ENCODE results near the gene LMOD3.

LMOD3 gene

DNA sequence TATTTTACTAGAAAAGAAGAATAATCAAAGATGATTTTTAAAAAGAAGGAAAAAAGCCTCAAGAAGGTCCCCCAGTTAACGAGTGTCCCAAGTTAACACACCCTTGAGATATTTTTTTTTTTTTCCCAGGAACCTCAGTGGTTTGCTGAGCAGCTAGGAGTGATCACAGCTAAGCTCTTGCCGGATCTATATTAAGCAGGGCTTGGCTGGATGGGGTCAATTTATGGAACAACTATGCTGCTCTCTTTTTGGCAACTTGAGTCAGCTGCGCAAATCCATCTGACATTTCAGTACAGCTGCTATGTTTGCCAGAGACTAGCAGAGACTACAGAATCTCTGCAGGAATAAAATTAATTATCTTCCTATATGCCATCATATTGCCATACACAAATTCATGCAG lies at the start of gene LMOD3:
LMOD3 (minus strand) TSS at position 193 of the 400 bp plus-strand sequence. CDS start 209 bp downstream, outside the sequence.
- no peak for TF ChIP-seq GATA2 (IDR thresholded peaks at IDR 0.05; ENCODE audit: low read depth, low read length)
- no peak for TF ChIP-seq GATA3 (IDR thresholded peaks at IDR 0.05; ENCODE audit: low read depth, low read length)

DNA sequence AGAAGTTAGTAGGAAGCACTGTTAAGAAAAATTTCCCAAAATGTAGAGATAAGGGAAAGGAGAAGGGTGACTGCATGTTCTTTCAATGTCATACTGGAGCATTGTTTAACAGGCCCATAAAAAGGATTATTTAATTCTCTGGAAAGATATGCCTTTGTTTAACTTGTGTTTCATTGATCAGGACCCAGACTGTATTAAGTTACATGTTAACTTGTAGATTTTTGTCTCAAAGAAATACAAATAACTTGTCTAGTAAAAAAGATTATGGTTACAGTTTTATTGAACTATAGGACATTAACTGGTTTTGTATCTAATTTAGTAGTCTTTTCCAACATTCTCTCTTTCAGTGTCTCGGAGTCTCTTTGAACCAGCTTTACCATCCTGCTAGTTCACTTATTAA lies 49.7 kb upstream of the LMOD3 start:
- TF ChIP-seq GATA3 (IDR thresholded peaks at IDR 0.05; ENCODE audit: low read depth, low read length) (no peak), GATA2 (IDR thresholded peaks at IDR 0.05; ENCODE audit: low read depth, low read length) (no peak)

DNA sequence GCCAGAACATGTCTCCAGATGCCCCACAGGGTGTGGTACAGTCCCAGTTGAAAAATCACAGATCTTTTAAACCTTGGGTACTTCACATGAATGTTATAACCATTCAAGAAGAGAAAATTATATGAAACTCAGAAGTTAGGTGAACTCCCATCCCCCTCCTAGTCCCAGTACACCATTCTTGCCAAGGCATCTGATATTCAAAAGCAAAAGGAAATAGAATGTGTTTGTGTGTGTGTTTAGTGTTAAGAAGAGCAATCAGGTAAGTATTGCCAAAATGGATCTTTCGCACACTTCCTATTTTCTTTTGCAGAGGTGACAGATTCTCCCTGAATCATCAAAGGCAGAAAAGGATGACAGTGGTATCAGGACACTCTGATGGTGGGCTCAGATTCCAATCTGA lies 44.1 kb upstream of the LMOD3 start:
- TF ChIP-seq GATA3 (IDR thresholded peaks at IDR 0.05; ENCODE audit: low read depth, low read length), result no peak
- no peak for TF ChIP-seq GATA2 (IDR thresholded peaks at IDR 0.05; ENCODE audit: low read depth, low read length)

DNA sequence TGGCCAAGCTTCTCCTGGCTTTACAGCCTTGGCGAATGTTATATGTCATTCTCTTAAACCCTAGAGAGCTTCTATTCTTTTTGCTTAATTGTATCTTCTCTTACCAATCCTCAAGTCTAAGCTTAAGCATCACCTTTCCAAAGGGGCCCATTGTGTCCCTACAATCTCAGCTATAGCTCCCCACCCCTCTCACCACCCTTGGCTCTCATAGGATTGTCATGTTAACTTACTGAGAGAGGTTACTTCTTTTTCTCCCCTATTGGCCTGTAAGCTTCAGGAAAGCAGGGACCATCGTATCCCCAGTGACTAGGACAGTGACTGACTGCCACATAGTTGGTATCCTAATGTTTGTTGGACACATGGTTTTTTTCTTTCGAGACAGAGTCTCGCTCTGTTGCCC lies 43.3 kb upstream of the LMOD3 start:
- TF ChIP-seq GATA2 (IDR thresholded peaks at IDR 0.05; ENCODE audit: low read depth, low read length), result no peak
- no peak for TF ChIP-seq GATA3 (IDR thresholded peaks at IDR 0.05; ENCODE audit: low read depth, low read length)

DNA sequence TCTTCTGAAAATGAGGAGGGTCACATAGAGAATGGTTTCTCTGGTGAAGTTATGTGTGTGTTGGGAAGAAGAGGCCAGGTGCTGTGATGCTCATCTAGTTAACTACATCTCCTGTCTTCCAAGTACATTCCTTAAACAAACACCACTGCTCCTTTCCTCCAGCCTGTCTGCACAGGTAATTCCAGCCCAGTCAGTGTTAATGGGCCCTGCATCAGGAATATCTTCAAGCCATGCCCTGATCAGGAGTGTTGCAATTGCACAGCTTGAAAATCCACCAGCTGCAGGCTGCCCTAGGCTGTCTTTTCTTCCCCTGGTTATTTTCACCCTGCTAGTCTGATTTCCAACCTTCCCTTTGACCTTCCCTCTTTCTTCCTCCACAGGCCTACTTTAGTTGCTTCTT lies 41.9 kb upstream of the LMOD3 start:
- TF ChIP-seq GATA2 (IDR thresholded peaks at IDR 0.05; ENCODE audit: low read depth, low read length), result no peak
- no peak for TF ChIP-seq GATA3 (IDR thresholded peaks at IDR 0.05; ENCODE audit: low read depth, low read length)

DNA sequence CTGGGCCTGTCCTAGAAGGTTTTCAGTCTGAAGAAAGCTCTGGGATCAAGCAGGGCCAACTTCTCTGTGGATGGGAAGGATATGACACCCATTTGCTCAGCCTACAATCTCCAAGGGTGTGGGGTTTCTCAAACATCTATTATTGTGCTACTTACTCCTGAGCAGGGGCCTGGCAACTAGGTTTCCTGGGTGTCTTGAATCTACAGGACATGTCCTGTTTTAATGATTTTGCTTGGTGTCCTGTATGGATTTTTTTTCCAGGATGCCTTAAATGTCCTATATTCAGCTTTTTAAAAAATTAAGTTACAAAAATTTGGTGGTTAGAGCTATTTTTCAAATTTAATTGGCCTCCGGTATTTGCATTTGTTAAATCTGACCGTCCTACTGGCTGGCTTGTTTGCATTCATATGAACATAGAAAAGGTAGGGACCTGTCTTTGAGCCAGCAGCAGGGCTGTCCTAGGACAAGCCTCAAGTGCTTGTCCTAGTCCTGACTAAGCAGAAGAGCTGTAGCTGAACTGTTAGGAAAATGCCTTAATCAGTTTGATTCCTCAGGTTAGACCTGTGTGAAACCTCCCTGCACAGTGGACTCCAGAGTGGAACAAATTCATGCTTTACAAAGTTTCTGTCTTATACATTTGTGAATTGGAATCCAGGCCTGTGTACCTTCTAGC lies 40.0 kb upstream of the LMOD3 start:
- TF ChIP-seq GATA2 (IDR thresholded peaks at IDR 0.05; ENCODE audit: low read depth, low read length) (no peak), GATA3 (IDR thresholded peaks at IDR 0.05; ENCODE audit: low read depth, low read length) (no peak)

DNA sequence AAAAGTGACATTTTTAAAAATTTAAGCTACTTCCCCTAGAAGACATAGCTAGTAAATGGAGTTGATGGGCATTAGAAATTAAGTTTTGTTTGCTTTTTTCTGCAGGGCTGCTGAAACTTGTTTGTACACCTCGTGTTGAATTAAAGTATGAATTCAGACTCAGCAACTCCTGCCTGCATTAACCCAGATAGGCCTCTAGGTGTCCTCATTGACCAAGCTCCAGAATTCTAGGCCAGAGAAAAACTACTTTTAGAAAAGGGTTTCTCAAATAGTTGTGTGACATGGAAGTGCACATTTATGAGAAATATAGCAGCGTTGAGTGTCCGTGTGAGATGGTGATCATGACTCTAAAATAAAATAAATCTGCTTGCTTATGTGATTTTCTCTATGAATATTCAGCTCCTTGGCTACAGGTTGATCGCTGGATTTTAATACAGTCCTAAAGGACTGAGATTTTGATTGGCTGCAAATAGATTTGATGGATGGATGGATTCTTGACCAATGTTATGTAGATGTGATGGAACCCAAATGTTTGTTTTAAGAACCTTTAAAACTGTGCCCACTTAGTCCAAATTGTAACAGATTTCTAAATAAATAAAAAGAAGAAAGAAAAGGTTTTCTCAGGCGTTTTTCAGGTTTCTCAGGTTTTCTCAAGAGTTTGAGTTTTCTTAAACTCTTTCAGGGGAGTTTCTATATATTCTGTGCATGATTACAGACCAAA lies 39.4 kb upstream of the LMOD3 start:
- TF ChIP-seq GATA2 (IDR thresholded peaks at IDR 0.05; ENCODE audit: low read depth, low read length) (no peak), GATA3 (IDR thresholded peaks at IDR 0.05; ENCODE audit: low read depth, low read length) (no peak)

DNA sequence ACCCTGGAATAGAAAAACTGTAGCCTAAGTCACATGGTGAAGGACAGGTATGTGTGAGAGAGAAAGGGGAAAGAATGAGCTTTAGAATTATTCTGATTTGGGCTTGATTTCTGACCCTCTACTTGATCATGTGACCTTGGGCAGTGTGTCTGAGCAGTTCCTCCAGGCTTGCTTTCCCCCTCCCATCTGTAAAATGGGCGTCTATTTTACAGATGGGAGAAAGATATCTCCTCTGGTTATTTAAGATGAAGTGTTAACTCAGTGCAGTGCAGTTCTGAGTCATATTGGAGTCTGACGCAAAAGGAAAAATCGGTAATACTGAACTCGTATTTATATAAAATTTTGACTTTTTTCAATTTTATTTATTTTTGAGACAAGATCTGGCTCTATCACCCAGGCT lies 38.1 kb upstream of the LMOD3 start:
- no peak for TF ChIP-seq GATA3 (IDR thresholded peaks at IDR 0.05; ENCODE audit: low read depth, low read length)
- no peak for TF ChIP-seq GATA2 (IDR thresholded peaks at IDR 0.05; ENCODE audit: low read depth, low read length)

DNA sequence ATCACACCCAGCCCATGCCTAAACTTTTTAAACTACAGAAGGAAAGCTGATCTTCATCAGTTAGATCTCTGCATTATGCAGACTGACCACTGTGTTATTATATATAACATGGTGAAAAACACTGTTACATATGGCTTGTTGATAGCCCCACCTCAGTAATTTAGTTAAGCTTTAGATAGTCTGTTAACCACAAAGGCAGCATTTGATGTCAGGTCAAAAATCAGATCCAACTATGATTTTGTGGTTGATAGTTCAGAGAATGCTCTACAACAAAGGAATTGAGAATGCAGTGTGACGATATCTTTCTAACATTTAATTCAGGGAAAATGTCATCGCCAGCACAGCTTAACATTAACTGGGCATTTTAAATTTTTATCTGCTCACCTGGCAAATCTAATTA lies 37.7 kb upstream of the LMOD3 start:
- TF ChIP-seq GATA2 (IDR thresholded peaks at IDR 0.05; ENCODE audit: low read depth, low read length) (no peak), GATA3 (IDR thresholded peaks at IDR 0.05; ENCODE audit: low read depth, low read length) (no peak)

DNA sequence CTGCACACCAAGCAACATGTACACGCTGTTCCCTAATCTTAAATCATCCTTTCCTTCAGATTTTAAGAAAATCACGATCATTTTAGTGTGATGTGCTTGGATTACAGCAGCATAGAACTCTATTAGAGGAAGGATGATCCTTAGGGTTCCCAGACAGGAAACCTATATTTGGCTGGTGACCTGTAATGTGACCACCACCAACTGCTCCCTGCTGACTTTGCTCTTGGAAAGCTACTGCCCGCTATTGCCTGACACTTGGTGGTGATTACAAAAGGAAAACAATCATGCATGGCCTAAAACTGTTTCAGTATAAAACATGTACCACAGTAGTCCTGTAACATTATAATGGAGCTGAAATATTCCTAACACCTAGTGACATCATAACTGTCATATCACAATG lies 27.2 kb upstream of the LMOD3 start:
- no peak for TF ChIP-seq GATA3 (IDR thresholded peaks at IDR 0.05; ENCODE audit: low read depth, low read length)
- TF ChIP-seq GATA2 (IDR thresholded peaks at IDR 0.05; ENCODE audit: low read depth, low read length), result no peak

DNA sequence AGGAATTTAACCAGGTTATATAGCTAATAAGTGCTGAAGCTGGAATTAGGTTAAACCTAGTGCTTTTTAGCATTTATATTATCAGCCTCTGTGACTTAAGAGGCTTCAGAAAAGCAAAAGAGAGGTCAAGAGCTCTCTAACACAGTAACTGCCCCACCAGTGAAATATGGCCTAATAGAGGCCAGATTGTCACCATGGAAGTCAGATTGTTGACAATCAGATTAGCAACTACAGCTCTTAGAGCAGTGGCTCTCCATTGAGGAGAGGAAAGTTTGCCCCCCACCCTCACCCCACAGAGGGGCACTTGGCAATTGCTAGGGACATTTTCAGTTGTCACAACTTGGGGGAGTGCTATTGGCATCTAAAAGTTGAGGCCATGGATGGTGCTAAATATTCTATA lies 23.3 kb upstream of the LMOD3 start:
- no peak for TF ChIP-seq GATA2 (IDR thresholded peaks at IDR 0.05; ENCODE audit: low read depth, low read length)
- no peak for TF ChIP-seq GATA3 (IDR thresholded peaks at IDR 0.05; ENCODE audit: low read depth, low read length)

DNA sequence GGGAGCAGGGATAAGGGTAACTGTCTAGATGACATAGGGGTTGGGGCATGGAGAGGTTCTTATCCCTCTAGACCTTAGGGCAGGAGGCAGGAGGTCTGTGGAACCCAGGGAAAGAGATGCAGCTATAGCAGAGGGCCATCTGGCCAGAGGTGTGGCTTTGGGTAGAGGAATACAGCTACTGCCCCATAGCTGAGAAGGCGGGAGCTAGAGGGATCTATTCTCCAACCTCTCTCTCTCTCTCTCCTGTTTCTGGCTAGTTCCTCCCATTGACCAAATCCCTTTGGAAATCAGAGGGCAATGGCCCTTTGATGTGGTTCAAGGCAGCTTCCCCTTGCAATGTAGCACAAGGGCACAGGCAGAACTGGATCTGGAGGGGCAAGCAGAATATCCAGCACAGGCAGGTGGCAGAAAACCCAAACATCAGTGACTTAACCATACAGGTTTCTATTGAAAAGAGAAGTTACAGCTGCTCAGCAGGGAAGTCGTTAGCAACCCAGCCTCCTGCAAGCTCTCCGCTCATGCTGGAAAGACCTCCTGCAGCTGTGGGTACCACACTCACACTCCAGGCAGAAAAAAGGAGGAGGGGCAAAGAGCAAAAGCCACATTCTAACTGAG lies 22.3 kb upstream of the LMOD3 start:
- no peak for TF ChIP-seq GATA2 (IDR thresholded peaks at IDR 0.05; ENCODE audit: low read depth, low read length)
- no peak for TF ChIP-seq GATA3 (IDR thresholded peaks at IDR 0.05; ENCODE audit: low read depth, low read length)

DNA sequence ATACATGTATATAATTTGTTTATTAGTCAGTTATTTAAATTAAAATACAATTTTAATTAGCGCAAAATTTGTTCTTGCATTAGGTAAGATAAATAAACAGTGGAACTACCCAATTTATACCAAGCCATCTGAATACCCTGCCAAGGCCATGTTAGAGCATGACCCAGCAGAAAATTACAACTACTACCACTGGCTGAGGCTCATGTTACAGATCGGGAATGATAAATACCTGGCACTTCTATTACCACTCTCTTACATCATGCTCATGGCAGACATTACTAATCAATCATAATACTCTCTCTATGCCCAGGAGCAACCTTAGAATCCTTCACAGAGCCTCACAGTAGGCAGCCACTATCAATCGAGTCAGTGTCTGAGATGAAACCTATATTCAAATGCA lies 21.2 kb upstream of the LMOD3 start:
- TF ChIP-seq GATA3 (IDR thresholded peaks at IDR 0.05; ENCODE audit: low read depth, low read length), result no peak
- no peak for TF ChIP-seq GATA2 (IDR thresholded peaks at IDR 0.05; ENCODE audit: low read depth, low read length)

DNA sequence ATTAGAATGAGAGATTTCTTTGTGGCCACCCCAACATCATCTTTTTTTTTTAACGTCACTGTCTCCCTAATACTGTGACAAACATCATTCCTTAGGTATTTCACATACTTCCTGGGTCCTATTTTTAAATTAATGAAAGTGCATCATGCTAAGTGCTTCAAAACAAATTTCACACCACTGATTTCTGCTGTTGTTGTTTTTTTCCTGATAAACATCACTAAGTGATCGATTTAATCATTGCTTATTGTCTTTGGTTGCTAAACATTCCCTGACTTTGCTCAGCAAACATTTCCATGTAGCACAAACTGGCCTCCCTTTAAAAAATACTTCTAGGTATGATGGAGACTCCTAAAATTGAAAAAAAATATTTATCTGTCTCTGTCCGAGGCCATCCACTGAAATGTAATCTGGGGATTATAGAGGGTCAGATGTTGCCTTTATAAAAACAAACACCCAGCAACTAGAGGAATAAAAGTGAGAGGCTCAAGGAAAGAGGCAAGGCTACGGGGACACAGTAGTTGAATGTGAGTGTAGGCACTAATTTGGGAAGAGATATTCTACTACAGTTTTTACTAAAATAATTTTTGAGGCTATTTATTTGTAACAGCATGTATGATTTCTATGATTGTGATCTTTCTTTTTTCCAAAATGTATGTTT lies 20.5 kb upstream of the LMOD3 start:
- TF ChIP-seq GATA2 (IDR thresholded peaks at IDR 0.05; ENCODE audit: low read depth, low read length) (no peak), GATA3 (IDR thresholded peaks at IDR 0.05; ENCODE audit: low read depth, low read length) (no peak)

All from SH-SY5Y (cell line).